Thyroid gland (tissue), 4 donors: Measurements from ENCODE around the gene SCAF8.

Source experiments
- CTCF ChIP-seq, 6 experiments: fragments of 200-600 bp in 3 of 6; fragments of 450-650 bp in 3 of 6; sonication (generic) in 3 of 6; IDR thresholded peaks; one replicate each; pipeline ENCODE4 v1.5.1; 2016 to 2019; ENCODE audit warnings: antibody characterized with exemption in 6 of 6, mild to moderate bottlenecking in 2 of 6, inconsistent platforms in 1 of 6, moderate library complexity in 1 of 6
- POLR2A ChIP-seq, 2 donors: fragments of 450-650 bp; IDR thresholded peaks; one replicate each; pipeline ENCODE4 v1.6.1; 2017; ENCODE audit warnings: antibody characterized with exemption in 2 of 2, mild to moderate bottlenecking in 2 of 2, moderate library complexity in 1 of 2

DNA sequence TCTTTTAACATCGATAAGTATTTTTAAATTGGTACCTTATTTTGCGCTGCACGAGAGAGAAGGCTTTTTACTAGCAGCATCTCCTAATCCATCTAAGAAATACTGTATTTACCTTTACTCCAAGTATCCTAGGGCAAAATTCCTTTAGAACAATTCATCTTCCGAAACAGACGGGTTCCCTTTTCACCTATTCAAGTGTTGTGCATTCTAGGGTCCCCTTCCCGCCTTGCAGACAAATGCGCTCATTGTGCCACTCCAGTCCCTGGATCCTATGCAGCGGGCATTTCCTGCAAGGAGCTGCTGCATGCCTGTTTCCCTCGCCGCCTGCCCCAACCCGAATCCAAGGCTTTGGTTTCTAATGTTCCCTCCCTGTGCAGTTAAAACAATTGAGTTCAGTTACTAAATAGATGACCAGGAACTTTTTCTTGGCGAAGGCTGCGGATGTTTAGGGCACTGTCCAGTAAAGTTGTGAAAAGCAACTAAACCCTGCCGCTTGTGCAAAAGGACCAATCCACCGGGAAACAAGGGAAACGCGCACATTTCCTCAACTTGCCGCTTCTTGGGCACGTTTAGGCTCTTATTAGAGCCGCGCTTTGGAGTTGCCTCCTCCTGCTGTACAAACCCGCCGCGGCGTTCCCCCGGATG, 556 bp upstream of the SCAF8 start:
- TF ChIP-seq CTCF (IDR thresholded peaks at IDR 0.05) (no peak), POLR2A (IDR thresholded peaks at IDR 0.05) (no peak)
